SK-N-SH (cell line): ENCODE results near the gene CABP4. TPM values are rescaled to one million over a fixed set of nuclear protein-coding genes. Genes with fewer than 3 reads are reported as not detected.

ENCODE experiments used
- CTCF ChIA-PET: fragments of 300-600, 350-600 bp; formaldehyde crosslinking; extraction: SDS; loops from one replicate; lab custom pipeline; 2021; lab: Yijun Ruan, JAX
- POLR2A ChIA-PET: fragments of 350-600 bp; sonication (Branson Sonifier 250); formaldehyde crosslinking; extraction: SDS; loops from one replicate; lab custom pipeline; 2020; ENCODE audit warnings: antibody characterized with exemption, inconsistent platforms; lab: Yijun Ruan, JAX
- DNase-seq: peaks from one replicate; pipeline ENCODE4 v3.0.0; 2012
- H2AFZ ChIP-seq: fragments of 200-600 bp; sonication (generic); 2 replicates; pipeline ENCODE4 v1.8.1; 2016; ENCODE audit warnings: antibody characterized with exemption, mild to moderate bottlenecking, low read depth
- H3F3A ChIP-seq: fragments of 200-600 bp; sonication (generic); replicated peaks from 2 replicates; pipeline ENCODE3; 2016; ENCODE audit warnings: antibody characterized with exemption, mild to moderate bottlenecking; ENCODE audit not compliant: insufficient read depth
- H3K27ac ChIP-seq, 2 experiments: fragments of 200-500 bp in 1 of 2; fragments of 200-600 bp in 1 of 2; sonication (Bioruptor generic) in 1 of 2; sonication (generic), shearing (Covaris generic) in 1 of 2; 2 replicates each; pipeline versions ENCODE4 v1.5.1 to v1.6.1; 2014 to 2016; ENCODE audit warnings: low read depth in 2 of 2, inconsistent platforms in 1 of 2, low read length in 1 of 2, mild to moderate bottlenecking in 1 of 2, mixed read lengths in 1 of 2
- H3K27me3 ChIP-seq: fragments of 200-600 bp; sonication (generic), shearing (Covaris generic); 2 replicates; pipeline ENCODE4 v1.6.1; 2016; ENCODE audit warnings: mixed run types; ENCODE audit not compliant: insufficient read depth
- H3K36me3 ChIP-seq, 2 experiments: fragments of 200-500 bp in 1 of 2; fragments of 200-600 bp in 1 of 2; sonication (Bioruptor generic) in 1 of 2; sonication (generic) in 1 of 2; replicated peaks in 1 of 2; 2 replicates each; pipeline versions ENCODE3 to v1.5.1; 2014 to 2016; ENCODE audit warnings: low read length in 1 of 2, mild to moderate bottlenecking in 1 of 2; ENCODE audit not compliant: insufficient read depth in 2 of 2, control insufficient read depth in 1 of 2
- H3K4me1 ChIP-seq, 2 experiments: fragments of 200-500 bp in 1 of 2; fragments of 200-600 bp in 1 of 2; sonication (Bioruptor generic) in 1 of 2; sonication (generic), shearing (Covaris generic) in 1 of 2; 2 replicates each; pipeline versions ENCODE4 v1.5.1 to v1.6.1; 2014 to 2016; ENCODE audit warnings: low read depth in 1 of 2, low read length in 1 of 2, mixed run types in 1 of 2; ENCODE audit not compliant: insufficient read depth in 2 of 2, control insufficient read depth in 1 of 2
- H3K4me2 ChIP-seq: fragments of 200-600 bp; sonication (generic), shearing (Covaris generic); 2 replicates; pipeline ENCODE4 v1.6.1; 2017; ENCODE audit warnings: mixed run types
- H3K4me3 ChIP-seq, 2 experiments: fragments of 200-500 bp in 1 of 2; fragments of 200-600 bp in 1 of 2; sonication (Bioruptor generic) in 1 of 2; sonication (generic), shearing (Covaris generic) in 1 of 2; 2 replicates each; pipeline versions ENCODE4 v1.5.1 to v1.8.1; 2014 to 2016; ENCODE audit warnings: low read depth in 2 of 2, inconsistent platforms in 1 of 2, low read length in 1 of 2, mild to moderate bottlenecking in 1 of 2, mixed read lengths in 1 of 2, moderate library complexity in 1 of 2
- H3K79me2 ChIP-seq: fragments of 200-600 bp; sonication (generic); 2 replicates; pipeline ENCODE4 v1.8.1; 2017; ENCODE audit warnings: mild to moderate bottlenecking; ENCODE audit not compliant: insufficient read depth
- H3K9ac ChIP-seq: fragments of 200-600 bp; sonication (generic); 2 replicates; pipeline ENCODE4 v1.6.1; 2017; ENCODE audit warnings: mixed run types
- H3K9me2 ChIP-seq: fragments of 200-600 bp; sonication (generic); 2 replicates; pipeline ENCODE4 v1.6.1; 2017; ENCODE audit warnings: mixed run types
- H3K9me3 ChIP-seq: fragments of 200-600 bp; sonication (generic); 2 replicates; pipeline ENCODE4 v1.6.1; 2017; ENCODE audit warnings: mixed run types, mild to moderate bottlenecking, moderate library complexity
- H4K20me1 ChIP-seq: fragments of 200-600 bp; sonication (generic); 2 replicates; pipeline ENCODE4 v1.6.1; 2017; ENCODE audit warnings: mild to moderate bottlenecking, mixed run types; ENCODE audit not compliant: insufficient read depth
- CHD2 ChIP-seq: fragments of 150-350 bp; IDR thresholded peaks from 2 replicates; pipeline ENCODE4 v1.6.1; 2018; ENCODE audit warnings: low read length; ENCODE audit not compliant: partially characterized antibody
- FOXM1 ChIP-seq: IDR thresholded peaks from 2 replicates; pipeline ENCODE4 v1.4.0; 2012; ENCODE audit warnings: low read depth, mild to moderate bottlenecking
- GATA2 ChIP-seq: sonication (generic); formaldehyde crosslinking; IDR thresholded peaks from 2 replicates; pipeline ENCODE4 v1.5.0; 2020; ENCODE audit warnings: mild to moderate bottlenecking, missing genetic modification reagents
- IRF3 ChIP-seq: fragments of 150-350 bp; IDR thresholded peaks from 2 replicates; pipeline ENCODE4 v1.6.1; 2016; ENCODE audit warnings: mild to moderate bottlenecking, low read depth, low read length
- MEF2A ChIP-seq: IDR thresholded peaks from 2 replicates; pipeline ENCODE4 v1.4.0; 2012; ENCODE audit warnings: low read depth, borderline replicate concordance
- NFIC ChIP-seq: IDR thresholded peaks from 2 replicates; pipeline ENCODE4 v1.4.0; 2012; ENCODE audit warnings: borderline replicate concordance
- PBX3 ChIP-seq: IDR thresholded peaks from 2 replicates; pipeline ENCODE4; 2012
- RCOR1 ChIP-seq: fragments of 150-350 bp; IDR thresholded peaks from 2 replicates; pipeline ENCODE4 v1.6.1; 2017; ENCODE audit warnings: antibody characterized with exemption, low read length
- REST ChIP-seq: IDR thresholded peaks from 2 replicates; pipeline ENCODE4 v1.6.1; 2012; ENCODE audit warnings: mild to moderate bottlenecking, low read depth, low read length, moderate library complexity
- SMC3 ChIP-seq: IDR thresholded peaks from 2 replicates; pipeline ENCODE4 v1.6.1; 2012; ENCODE audit warnings: low read depth, low read length, improper control_type of control experiment
- WGBS: methylation state at CpG from one replicate; pipeline ENCODE4 v1.1.6; 2017; ENCODE audit warnings: low lambda C conversion rate; 5-methylcytosine and 5-hydroxymethylcytosine counted together
- polyA plus RNA-seq, 3 experiments: library from polyadenylated mRNA; depleted of rRNA; stranded (reverse); fragments of >200 nt; gene quantifications; 2 replicates each; pipeline ENCODE4 v1.2.3, GENCODE V29; 2012

CABP4 gene
- polyA plus RNA-seq, 1 of the 3 experiments (the other 2 are of a cell fraction): not detected

GRCh38 chr11:67486481-67487195 is 31.5 kb downstream of the CABP4 start:
- Histone ChIP-seq H3F3A (no peaks in the 10 kb centered on the region), H3K9ac (no peak overlapping the region), H3K27me3 (no peaks in the 10 kb centered on the region), H3K36me3 (peaks cover 0 to 27% of the 10 kb centered on the region in 2 experiments), H3K9me3 (no peaks in the 10 kb centered on the region), H3K27ac (no peak overlapping the region), H2AFZ (no peak overlapping the region), H3K4me3 (no peak overlapping the region), H3K4me1 (peaks cover 6 to 17% of the 10 kb centered on the region in 2 experiments; a peak in 3 of 4 replicates), H4K20me1 (no peaks in the 10 kb centered on the region), H3K4me2 (no peak overlapping the region), H3K79me2 (peaks cover 25% of the 10 kb centered on the region), H3K9me2 (no peaks in the 10 kb centered on the region)
- no peak for DNase-seq
- CTCF ChIA-PET: interaction anchor here (1.4 kb wide), 1 partner anchor 59 kb away, joined by 3 read pairs; the partner anchor contains the start of gene RPS6KB2
- POLR2A ChIA-PET: no interaction called here
- WGBS: 96% methylated on average over 13 of the region's 20 CpGs
- TF ChIP-seq NFIC (no peak), CHD2 (no peak)

- H3K9me2 ChIP-seq: no peaks in the 10 kb centered on the region
- no peak overlapping the region for H3K27ac ChIP-seq
- WGBS: 91% methylated on average over 12 of the region's 25 CpGs
- no peak for DNase-seq
- peaks cover 0 to 6% of the 10 kb centered on the region in 2 experiments; a peak in 1 of 4 replicates for H3K4me1 ChIP-seq
- no peak overlapping the region for H2AFZ ChIP-seq
- H3K36me3 ChIP-seq: peaks cover 0 to 45% of the 10 kb centered on the region in 2 experiments
- POLR2A ChIA-PET: no interaction called here
- H3K4me2 ChIP-seq: no peak overlapping the region
- no peak overlapping the region for H3K9ac ChIP-seq
- peaks cover 14% of the 10 kb centered on the region for H3K79me2 ChIP-seq
- CTCF ChIA-PET: interaction anchor here (1.2 to 1.5 kb wide), 3 partner anchors 13 to 132 kb away, joined by 3 to 4 read pairs (median 4); no protein-coding TSS in a partner anchor
- H3K9me3 ChIP-seq: no peaks in the 10 kb centered on the region
- TF ChIP-seq IRF3 (no peak), MEF2A (no peak), NFIC (no peak), RCOR1 (no peak), SMC3 (no peak), FOXM1 (no peak), REST (no peak), PBX3 (no peak), GATA2 (CRISPR knock-in tag) (no peak)
- H3F3A ChIP-seq: peaks cover 6% of the 10 kb centered on the region
- no peaks in the 10 kb centered on the region for H3K27me3 ChIP-seq
- H3K4me3 ChIP-seq: no peak overlapping the region
- no peaks in the 10 kb centered on the region for H4K20me1 ChIP-seq
Measured at GRCh38 chr11:67489203-67489884, 34.2 kb downstream of the CABP4 start.
